Pons (tissue), 1 donor: ENCODE measurements around the gene APBA2.

Source experiments
- DNase-seq: peaks from one replicate; pipeline ENCODE4 v3.0.0-alpha.2; 2016; ENCODE audit warnings: low spot score

APBA2 gene

GRCh38 chr15:28915041-28915810, 29.5 kb downstream of the APBA2 start:
- no peak for DNase-seq

DNA sequence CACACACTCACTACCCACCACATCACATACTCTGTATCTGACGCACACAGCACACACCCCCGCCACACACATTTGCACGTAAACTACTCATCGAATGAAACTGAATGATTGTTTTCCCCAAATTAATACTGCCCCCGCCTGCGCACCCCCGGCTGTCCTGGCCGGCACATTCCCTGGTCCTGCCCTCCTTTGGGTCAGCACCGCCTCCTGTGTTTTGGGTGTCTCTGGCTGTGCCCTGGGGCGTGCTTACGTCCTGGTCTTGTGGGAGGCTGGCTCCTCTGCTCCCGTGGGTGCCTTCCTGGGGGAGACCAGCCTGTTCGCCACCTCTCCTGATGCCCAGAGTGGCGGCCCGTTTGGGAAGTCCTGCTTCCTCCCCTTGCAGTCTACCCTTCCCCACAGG, 30.2 kb downstream of the APBA2 start:
- no peak for DNase-seq

GRCh38 chr15:28917791-28918140, 32.0 kb downstream of the APBA2 start:
- DNase-seq, result no peak

- no peak for DNase-seq
Observed at GRCh38 chr15:28918141-28918983, 32.6 kb downstream of the APBA2 start.

DNA sequence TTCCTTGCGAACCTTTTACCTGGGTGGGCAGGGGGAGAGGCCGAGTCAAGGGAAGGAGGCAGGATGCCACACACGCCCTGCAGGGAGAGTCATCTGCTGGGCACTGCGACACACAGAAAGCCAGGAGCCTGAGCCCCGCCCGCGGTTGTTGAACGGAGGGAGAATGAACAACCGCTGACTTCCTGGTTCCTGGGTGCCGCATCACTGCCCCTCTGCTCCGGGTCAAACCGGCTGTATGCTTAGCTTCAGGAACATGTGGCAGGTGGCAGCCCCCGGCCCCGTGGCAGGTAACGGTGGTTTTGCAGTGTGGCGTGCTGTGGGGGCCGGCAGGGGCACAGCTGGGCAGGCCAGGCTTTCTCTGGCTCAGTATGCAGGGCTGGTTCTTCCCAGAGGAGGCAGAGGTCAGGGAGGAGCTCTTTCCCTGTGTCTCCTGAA, 33.4 kb downstream of the APBA2 start:
- no peak for DNase-seq

DNA sequence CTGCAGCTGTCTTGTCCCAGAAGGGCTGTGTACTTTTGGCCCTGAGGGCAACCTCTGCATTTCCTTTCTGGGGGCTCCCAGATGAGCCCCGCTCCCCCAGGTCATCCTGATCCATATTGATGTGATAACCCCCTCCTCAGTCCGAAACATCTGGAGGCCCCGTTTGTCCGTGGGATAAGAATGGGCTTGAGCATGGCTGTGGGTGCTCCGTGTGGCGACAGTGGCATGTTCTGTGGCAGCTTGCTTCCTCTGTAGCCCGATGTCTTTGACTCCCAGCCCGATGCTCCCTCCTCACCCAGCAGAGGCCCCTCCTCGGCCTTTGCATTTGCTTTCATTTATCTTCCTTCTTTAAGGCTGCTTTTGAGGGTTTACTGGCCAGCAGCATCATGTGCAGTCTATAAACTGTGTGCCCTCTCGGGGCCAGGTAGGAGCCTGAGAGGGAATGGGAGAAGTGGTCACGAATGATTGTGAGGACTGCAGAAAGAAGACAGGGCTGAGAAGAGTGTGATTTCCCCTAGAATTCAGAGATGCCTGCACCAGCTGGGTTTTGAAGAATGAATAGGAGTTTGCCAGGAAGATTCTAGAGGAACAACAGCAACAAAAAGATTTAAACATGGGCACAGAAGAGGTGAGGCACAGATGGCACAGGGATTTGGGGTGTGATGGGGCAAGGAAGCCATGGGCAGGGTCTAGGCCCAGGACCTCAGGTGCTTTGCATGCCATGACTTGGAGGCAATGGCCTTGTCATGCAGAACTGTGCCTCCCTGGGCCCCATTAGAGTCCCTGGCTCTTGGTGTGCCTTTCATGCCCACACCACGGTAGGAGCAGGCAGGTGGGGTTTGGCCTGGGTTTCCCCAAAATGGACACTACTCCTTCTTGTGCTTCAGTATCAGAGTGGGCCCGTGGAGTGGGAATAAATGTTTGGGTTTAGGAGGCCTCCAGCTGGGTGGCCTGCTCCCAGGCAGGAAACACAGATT, 34.2 kb downstream of the APBA2 start:
- DNase-seq, result no peak

GRCh38 chr15:28920781-28921331, 35.1 kb downstream of the APBA2 start:
- DNase-seq, result no peak

DNA sequence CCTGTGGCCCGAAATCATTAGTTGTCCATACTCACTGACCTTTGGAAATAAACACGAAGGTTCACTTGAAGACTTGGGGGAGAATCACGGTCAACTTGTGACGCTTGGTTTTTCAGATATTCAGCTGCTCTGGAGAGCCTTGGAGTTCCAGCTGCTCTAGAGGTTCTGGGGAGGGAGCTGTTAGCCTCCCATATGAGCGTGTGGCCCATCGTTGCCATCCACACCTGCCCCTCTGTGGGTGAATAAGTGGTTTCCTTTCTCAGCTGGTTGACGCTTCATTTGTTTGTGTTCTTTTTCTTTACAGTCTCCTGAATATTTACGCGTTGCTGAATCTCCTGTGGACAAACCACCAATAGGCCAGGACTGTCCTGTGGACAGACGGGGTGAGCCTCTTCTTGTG, 35.6 kb downstream of the APBA2 start:
- DNase-seq, result no peak

- peak; percentile 50 for DNase-seq
Observed at GRCh38 chr15:28921919-28922706, 36.3 kb downstream of the APBA2 start.

- no peak for DNase-seq
Observed at GRCh38 chr15:28922707-28923012, 36.9 kb downstream of the APBA2 start.

DNA sequence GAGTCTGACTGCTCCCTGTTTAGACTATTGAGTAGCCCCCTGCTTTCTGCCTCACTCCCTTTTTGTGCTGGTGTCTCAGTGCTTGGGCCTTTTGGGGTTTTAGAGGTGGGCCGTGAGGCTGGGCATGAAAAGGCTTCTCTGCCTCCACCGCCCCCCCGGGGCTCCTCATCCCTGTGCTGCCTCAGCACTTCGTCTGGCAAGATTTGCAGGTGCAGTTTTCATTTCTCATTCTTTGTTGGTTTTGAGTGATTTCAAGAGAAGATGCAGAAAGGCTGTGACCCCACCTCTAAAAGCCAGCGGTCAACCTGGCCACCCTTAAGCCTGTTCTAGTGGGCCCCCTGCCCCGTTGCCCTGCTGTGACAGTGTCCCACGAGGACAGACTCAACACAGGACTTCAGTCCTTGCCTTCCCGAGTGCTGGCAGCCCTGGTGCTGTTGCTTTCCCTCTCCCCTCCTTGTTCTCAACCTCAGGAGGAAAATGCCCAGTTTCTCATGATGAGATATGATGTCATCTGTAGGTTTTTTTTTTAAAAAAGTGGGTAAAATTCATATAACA, 38.0 kb downstream of the APBA2 start:
- no peak for DNase-seq

DNA sequence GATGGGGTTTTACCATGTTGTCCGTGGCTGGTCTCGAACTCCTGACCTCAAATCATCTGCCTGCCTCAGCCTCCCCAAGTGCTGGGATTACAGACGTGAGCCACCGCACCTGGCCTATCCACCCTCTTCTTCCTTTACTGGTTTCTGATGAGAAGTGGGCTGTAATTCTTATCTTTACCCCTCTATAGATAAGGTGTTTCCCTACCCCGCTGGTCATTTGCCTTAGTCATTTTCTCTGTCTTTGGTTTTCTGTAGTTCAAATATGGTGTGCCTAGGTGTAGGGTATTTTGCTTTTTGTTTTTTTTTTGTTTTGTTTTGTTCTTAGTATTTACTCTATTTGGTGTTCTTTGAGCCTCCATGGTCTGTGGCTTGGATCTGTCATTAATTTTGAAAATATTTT, 41.3 kb downstream of the APBA2 start:
- no peak for DNase-seq

- DNase-seq, result no peak
Observed at GRCh38 chr15:28929200-28929599, 43.4 kb downstream of the APBA2 start.

GRCh38 chr15:28930011-28930410, 44.2 kb downstream of the APBA2 start:
- no peak for DNase-seq

DNA sequence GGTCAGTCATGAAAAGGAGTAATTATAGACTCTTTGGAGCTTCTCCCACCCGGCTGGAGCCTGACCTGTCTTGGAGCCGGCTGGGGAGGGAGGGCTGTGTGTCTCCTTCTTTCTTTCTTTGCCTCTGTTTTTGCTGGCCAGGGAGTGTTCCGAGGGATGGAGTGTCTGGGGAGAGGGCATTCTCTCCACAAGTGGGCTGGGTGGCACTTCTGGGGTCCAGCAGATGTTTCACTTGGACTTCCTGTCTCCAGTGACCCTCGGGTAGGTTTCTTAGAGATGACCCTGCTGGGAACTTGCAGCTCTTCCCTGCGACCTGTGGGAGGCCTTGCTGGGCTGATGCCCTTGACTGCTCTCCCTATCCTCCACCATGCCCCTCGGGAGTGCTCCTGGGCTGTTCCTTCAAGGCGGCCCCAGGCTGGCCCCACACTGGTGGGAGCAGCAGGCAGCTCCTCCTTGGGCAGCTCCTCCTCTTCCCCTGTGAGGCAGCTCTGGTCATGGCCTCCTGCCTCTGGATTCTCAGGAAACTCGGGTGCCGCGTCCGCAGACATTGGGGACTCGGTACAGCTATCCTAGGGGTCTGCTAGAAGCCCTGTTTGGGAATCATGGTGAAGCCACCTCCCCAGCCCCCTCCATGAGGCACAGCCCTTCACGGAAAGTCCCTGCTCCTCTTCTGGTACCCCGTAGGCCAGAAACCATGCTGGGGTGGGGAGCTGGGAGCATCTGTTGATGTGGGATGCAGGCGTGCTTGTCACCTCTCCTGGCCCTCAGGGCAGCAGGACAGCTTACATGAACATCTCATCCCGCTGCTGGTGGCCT, 44.9 kb downstream of the APBA2 start:
- DNase-seq, result no peak

- no peak for DNase-seq
Observed at GRCh38 chr15:28931828-28932227, 46.1 kb downstream of the APBA2 start.

- no peak for DNase-seq
Observed at GRCh38 chr15:28932361-28932760, 46.6 kb downstream of the APBA2 start.

DNA sequence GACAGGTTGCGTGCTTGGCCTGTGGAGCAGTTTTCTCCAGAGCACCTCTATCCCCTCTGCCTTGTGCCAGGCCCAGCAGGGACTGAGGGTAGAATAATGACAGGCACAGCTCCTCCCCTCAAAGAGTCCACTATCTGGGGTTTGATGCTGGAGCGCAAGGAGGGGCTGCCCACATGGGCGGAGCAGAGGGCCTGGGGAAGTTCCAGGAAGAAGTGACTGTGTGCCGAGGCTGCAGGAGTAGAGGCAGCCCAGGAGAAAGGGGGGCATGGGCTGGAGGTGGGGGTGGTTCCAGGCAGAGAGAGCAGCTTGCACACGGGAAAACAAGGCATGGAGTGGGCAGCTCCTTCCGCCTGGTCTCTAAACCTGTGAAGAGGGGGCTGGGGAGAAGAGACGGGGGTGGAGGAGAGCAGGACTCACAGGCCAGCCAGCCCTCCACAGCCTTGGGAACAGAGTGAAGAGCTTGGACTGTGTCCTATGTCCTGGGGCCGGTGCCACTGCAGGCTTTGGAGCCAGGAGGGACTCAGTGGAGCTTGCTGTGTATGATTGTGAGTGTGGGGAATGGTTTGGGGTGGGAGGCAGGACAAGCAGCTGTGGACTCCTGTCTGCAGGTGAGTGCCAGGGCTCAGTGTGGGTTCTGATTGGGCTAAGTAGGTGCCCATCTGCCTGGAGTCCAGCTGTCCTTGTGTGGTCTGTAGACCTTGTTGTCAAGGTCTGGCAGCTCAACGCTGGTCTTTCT, 48.1 kb downstream of the APBA2 start:
- no peak for DNase-seq

DNA sequence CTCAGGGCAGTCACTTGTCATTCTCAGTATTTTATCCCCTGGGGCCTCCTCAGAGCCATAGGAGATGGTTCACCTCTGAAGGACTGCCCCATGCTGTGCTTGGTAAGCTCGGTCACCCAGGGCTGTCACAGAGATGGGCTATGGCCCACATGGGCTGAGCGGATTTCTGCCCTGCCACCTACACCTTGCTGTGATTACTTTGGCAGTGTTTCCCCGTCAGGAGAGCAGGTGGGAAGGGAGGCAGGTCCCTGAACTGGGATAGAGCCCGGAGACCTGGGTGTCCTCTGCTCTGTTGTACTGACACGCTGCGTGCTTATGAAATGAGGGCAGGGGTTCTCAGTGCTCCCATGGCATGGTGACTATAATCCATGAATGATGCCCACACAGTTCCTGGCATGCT, 48.9 kb downstream of the APBA2 start:
- no peak for DNase-seq
